A673 (cell line): ENCODE measurements around the gene NTN1. TPM values are rescaled to one million over a fixed set of nuclear protein-coding genes. Genes with fewer than 3 reads are reported as not detected.

Source experiments
- BruUV-seq: library from RNA; stranded (reverse); fragments of 400-500 nt; replicated peaks from 2 replicates; lab custom pipeline; 2021; lab: Mats Ljungman, UMichigan
- CTCF ChIA-PET: fragments of 300-600 bp; sonication (Branson Sonifier 250); formaldehyde crosslinking; loops from one replicate; lab custom pipeline; 2022; ENCODE audit warnings: antibody characterized with exemption; lab: Charles Lee
- POLR2A ChIA-PET: fragments of 300-600 bp; sonication (Branson Sonifier 250); formaldehyde crosslinking; loops from one replicate; lab custom pipeline; 2022; ENCODE audit warnings: antibody characterized with exemption; ENCODE audit not compliant: low non-redundant PET; lab: Charles Lee
- DNase-seq: peaks from one replicate; pipeline ENCODE4 v3.0.0-alpha.2; 2015; ENCODE audit warnings: low spot score
- H3K27ac ChIP-seq: fragments of 200-600 bp; sonication (generic); 2 replicates; pipeline ENCODE4 v1.5.1; 2016; ENCODE audit warnings: mixed run types, low read depth, mild to moderate bottlenecking, mixed read lengths, antibody characterized with exemption, low read length; ENCODE audit not compliant: poor library complexity, severe bottlenecking
- H3K27me3 ChIP-seq: fragments of 200-600 bp; sonication (generic); replicated peaks from 2 replicates; pipeline ENCODE4 v1.6.1; 2017; ENCODE audit warnings: mixed run types, low read depth, mild to moderate bottlenecking, mixed read lengths, antibody characterized with exemption, low read length; ENCODE audit not compliant: insufficient read depth, poor library complexity
- H3K36me3 ChIP-seq: fragments of 200-600 bp; sonication (generic); 2 replicates; pipeline ENCODE4 v1.6.1; 2016; ENCODE audit warnings: mixed run types, mild to moderate bottlenecking, mixed read lengths, antibody characterized with exemption, low read length; ENCODE audit not compliant: insufficient read depth, poor library complexity, severe bottlenecking
- H3K4me1 ChIP-seq: fragments of 200-600 bp; sonication (generic); 2 replicates; pipeline ENCODE4 v1.6.1; 2017; ENCODE audit warnings: mixed run types, mild to moderate bottlenecking, mixed read lengths, antibody characterized with exemption, low read length; ENCODE audit not compliant: insufficient read depth, poor library complexity, severe bottlenecking
- H3K4me3 ChIP-seq: fragments of 200-600 bp; sonication (generic); 2 replicates; pipeline ENCODE4 v1.5.1; 2016; ENCODE audit warnings: low read depth, mixed run types, mild to moderate bottlenecking, mixed read lengths, low read length; ENCODE audit not compliant: poor library complexity, severe bottlenecking
- H3K9me3 ChIP-seq: fragments of 200-600 bp; sonication (generic); 2 replicates; pipeline ENCODE4 v1.6.1; 2016; ENCODE audit warnings: mixed run types, low read depth, mild to moderate bottlenecking, mixed read lengths, antibody characterized with exemption, low read length; ENCODE audit not compliant: poor library complexity, severe bottlenecking
- EZH2 ChIP-seq: fragments of 200-600 bp; sonication (generic); IDR thresholded peaks from 2 replicates; pipeline ENCODE4 v1.6.1; 2017; ENCODE audit warnings: borderline replicate concordance, low read depth, mild to moderate bottlenecking, mixed read lengths, antibody characterized with exemption, low read length; ENCODE audit not compliant: poor library complexity, severe bottlenecking
- intact Hi-C: fragments of 100-400 bp; cut with micrococcal nuclease; formaldehyde crosslinking; loops from one replicate; pipeline ENCODE4 v1.10.0; 2022; ENCODE audit not compliant: unreplicated experiment
- total RNA-seq: library from RNA; stranded (reverse); gene quantifications from 2 replicates; pipeline ENCODE4 v1.2.3, GENCODE V29; 2021
- TF ChIP-seq, protein P1 (sequence below): fragments of 300-800, 200-600 bp; sonication (generic); conservative IDR thresholded peaks from 2 replicates; pipeline ENCODE4 v1.5.1; 2017; ENCODE audit warnings: low read depth, mild to moderate bottlenecking, antibody characterized with exemption, low read length, moderate library complexity, mixed read lengths

The NTN1 gene
- total RNA-seq, 1 experiment from 2014 or later: 4.3 TPM

GRCh38 chr17:9232155-9232475 is 210.8 kb downstream of the NTN1 start:
- Histone ChIP-seq H3K4me1 (peaks cover 11% of the 10 kb centered on the region), H3K9me3 (no peaks in the 10 kb centered on the region), H3K4me3 (no peak overlapping the region), H3K27ac (no peak overlapping the region), H3K36me3 (no peaks in the 10 kb centered on the region), H3K27me3 (no peaks in the 10 kb centered on the region)
- intact Hi-C loops: no loop called here
- CTCF ChIA-PET: no interaction called here
- TF ChIP-seq, protein P1, sequence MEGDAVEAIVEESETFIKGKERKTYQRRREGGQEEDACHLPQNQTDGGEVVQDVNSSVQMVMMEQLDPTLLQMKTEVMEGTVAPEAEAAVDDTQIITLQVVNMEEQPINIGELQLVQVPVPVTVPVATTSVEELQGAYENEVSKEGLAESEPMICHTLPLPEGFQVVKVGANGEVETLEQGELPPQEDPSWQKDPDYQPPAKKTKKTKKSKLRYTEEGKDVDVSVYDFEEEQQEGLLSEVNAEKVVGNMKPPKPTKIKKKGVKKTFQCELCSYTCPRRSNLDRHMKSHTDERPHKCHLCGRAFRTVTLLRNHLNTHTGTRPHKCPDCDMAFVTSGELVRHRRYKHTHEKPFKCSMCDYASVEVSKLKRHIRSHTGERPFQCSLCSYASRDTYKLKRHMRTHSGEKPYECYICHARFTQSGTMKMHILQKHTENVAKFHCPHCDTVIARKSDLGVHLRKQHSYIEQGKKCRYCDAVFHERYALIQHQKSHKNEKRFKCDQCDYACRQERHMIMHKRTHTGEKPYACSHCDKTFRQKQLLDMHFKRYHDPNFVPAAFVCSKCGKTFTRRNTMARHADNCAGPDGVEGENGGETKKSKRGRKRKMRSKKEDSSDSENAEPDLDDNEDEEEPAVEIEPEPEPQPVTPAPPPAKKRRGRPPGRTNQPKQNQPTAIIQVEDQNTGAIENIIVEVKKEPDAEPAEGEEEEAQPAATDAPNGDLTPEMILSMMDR: no peak
- POLR2A ChIA-PET: no interaction called here
- no TSS peak for BruUV-seq
- DNase-seq: no peak

DNA sequence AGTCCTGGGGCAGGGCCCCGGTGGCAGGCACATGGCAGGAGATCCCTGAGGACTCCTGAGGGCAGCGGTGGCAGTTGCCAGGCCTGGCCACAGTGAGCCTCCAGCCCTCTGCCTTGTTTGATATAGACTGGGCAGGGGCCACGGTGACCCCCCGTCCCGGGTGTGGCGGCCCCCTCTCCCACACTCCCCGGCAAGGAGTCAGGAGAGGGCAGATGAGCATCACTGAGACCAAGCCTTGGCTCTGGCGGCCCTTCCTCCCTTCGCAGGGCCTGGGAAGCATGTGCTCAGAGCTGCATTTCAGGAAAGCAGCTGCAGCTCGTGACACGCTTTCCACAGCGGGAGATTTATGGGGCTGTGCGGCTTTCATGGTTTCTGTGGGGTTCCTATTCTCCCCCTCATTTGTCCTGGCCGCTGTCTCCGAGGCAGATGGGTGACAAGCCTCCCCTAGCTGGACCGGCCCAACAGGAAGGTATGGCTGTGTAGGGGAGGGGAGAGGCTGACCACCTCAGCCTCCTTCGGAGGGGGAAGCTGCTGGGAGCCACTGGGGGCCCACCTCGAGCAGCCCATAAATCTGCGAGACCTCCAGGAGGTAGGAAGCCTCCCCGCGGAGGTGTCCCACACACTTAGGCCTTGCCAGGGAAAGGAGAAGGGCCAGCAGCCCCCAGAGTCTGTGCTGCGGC is 211.4 kb downstream of the NTN1 start:
- BruUV-seq: no TSS peak
- DNase-seq: peak; percentile 39
- ChIA-PET POLR2A (no interaction called here), CTCF (no interaction called here)
- H3K9me3 ChIP-seq: no peaks in the 10 kb centered on the region
- no peaks in the 10 kb centered on the region for H3K27me3 ChIP-seq
- intact Hi-C loops: no loop called here
- H3K4me3 ChIP-seq: no peak overlapping the region
- H3K4me1 ChIP-seq: peaks cover 11% of the 10 kb centered on the region
- no peaks in the 10 kb centered on the region for H3K36me3 ChIP-seq
- TF ChIP-seq EZH2: no peak
- TF ChIP-seq, protein P1: no peak
- H3K27ac ChIP-seq: no peak overlapping the region

GRCh38 chr17:9233271-9233599 is 211.9 kb downstream of the NTN1 start:
- TF ChIP-seq EZH2: no peak
- TF ChIP-seq, protein P1: no peak
- intact Hi-C loops: no loop called here
- Histone ChIP-seq H3K27me3 (no peaks in the 10 kb centered on the region), H3K36me3 (no peaks in the 10 kb centered on the region), H3K27ac (no peak overlapping the region), H3K4me1 (peaks cover 11% of the 10 kb centered on the region), H3K4me3 (no peak overlapping the region), H3K9me3 (no peaks in the 10 kb centered on the region)
- no TSS peak for BruUV-seq
- ChIA-PET CTCF (no interaction called here), POLR2A (no interaction called here)
- DNase-seq: no peak
